NB4 (cell line): ENCODE measurements around the gene GTF2H4.

Source experiments
- MAX ChIP-seq: IDR thresholded peaks from 2 replicates; pipeline ENCODE4 v1.6.1; 2011; ENCODE audit warnings: low read depth, low read length
- MYC ChIP-seq: IDR thresholded peaks from 2 replicates; pipeline ENCODE4 v1.6.1; 2011; ENCODE audit warnings: low read depth, low read length
- POLR2A ChIP-seq: IDR thresholded peaks from 2 replicates; pipeline ENCODE4 v1.6.1; 2011; ENCODE audit warnings: mild to moderate bottlenecking; ENCODE audit not compliant: insufficient read length; ENCODE audit errors: extremely low read depth
- TF ChIP-seq, protein P1 (sequence below): IDR thresholded peaks from one replicate; pipeline ENCODE4 v1.5.1; 2012; ENCODE audit warnings: low read depth, low read length

DNA sequence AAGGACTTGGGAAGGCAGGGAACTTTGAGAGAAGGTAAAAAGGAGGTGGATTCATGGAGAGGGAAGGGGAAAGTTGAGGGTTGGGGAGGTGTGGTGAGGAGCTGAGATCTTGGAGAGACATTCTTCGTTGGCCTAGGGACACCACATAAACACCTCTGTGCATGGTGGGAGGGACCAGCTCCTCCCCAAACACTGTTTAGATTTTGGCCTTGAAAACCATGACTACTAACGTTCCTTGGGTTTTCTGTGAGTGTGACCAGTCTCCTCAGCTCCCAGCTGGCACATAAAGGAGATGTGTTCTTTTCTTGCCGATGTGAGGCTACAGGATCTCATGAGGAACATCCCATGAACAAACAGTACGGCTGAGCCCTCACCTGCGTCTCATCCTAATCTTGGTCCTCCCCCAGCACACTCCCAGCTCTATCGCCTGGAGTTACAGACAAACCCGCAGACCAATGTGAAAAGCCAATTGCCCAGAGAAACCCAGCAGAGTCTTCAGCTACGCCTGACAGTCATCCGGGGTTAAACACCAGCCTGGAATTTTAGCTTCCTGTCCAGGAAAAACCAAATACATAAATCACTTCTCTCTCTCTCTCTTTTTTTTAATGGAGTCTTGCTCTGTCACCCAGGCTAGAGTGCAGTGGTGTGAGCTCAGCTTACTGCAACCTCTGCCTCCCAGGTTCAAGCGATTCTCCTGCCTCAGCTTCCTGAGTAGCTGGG lies 45.7 kb upstream of the GTF2H4 start:
- TF ChIP-seq, protein P1, sequence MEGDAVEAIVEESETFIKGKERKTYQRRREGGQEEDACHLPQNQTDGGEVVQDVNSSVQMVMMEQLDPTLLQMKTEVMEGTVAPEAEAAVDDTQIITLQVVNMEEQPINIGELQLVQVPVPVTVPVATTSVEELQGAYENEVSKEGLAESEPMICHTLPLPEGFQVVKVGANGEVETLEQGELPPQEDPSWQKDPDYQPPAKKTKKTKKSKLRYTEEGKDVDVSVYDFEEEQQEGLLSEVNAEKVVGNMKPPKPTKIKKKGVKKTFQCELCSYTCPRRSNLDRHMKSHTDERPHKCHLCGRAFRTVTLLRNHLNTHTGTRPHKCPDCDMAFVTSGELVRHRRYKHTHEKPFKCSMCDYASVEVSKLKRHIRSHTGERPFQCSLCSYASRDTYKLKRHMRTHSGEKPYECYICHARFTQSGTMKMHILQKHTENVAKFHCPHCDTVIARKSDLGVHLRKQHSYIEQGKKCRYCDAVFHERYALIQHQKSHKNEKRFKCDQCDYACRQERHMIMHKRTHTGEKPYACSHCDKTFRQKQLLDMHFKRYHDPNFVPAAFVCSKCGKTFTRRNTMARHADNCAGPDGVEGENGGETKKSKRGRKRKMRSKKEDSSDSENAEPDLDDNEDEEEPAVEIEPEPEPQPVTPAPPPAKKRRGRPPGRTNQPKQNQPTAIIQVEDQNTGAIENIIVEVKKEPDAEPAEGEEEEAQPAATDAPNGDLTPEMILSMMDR, result no peak
- TF ChIP-seq MYC (no peak), POLR2A (no peak), MAX (no peak)
